Measurements from ENCODE around the gene PTPRN2. TPM values are rescaled to one million over a fixed set of nuclear protein-coding genes. Genes with fewer than 3 reads are reported as not detected.

PTPRN2 gene
- total RNA-seq, 2 experiments from 2014 or later: 4.7 to 4.8 TPM

DNA sequence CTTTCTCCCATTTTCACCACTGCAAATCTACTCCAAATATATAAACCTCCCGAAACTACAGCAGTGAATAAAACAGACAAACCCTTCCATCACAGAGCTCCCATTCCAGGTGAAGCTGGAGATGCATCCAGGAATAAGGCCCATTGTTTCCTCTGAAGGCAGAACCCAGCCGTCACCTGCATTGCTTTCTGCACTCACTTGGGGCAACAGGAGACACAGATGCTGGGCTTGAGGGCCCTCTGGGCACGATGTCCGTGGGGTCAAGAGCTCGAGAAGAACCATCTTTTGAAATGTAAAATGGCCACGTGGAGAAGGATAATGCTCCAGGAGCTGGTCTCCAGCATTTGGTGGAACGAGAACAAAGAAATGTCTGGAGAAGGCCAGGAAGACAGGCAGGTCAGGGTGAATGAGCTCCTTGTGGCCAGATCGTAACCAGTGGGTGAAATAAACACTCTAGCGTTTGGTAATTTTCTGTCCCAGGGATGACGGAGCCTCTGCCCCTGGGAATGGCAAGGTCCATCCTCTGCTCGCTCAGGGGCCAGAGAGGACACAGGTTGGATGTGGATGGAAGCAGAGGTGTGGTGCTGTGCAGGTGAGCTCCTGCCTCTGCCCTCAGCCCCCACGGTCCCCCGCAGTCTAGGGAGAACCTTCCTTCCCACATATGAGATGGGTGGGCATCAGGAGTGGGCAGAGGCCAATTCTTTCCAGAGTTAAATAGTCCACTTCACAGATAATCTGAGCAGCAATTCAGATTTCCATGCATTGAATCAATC, 694.7 kb downstream of the PTPRN2 start:
- POLR2A ChIA-PET: no interaction called here
- Mint-ChIP-seq H3K27ac (no peak overlapping the region), H3K27me3 (no peaks in the 10 kb centered on the region), H3K9me3 (no peaks in the 10 kb centered on the region), H3K36me3 (ENCODE audit: low read depth) (no peaks in the 10 kb centered on the region), H3K4me3 (no peak overlapping the region), H3K4me1 (peaks cover 2% of the 10 kb centered on the region)
- CTCF ChIA-PET: no interaction called here
- DNase-seq: no peak

DNA sequence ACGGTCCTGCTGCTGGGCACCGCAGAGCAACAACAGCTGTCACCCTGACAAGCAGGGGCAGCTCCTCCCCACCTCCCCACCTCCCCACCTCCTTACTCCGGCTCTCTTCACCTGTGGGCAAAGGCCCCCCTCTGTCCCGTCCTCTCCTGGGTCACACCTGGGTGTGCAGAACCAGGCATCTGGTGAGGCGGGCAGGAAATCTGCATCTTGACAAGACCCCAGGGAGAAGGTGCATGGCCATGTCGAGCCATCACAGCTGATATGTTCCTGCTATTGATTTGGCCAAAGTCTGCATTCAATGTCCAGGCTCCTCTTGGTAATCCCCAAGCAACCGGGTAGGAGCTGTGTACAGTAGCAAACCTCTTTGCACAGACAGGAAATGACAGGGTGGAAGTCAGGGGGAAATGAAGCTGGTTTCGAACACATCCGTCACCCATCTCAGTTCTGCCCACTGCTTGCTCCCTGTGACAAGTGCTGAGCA, 696.7 kb downstream of the PTPRN2 start:
- no peak for DNase-seq
- Mint-ChIP-seq H3K27me3 (no peaks in the 10 kb centered on the region), H3K36me3 (ENCODE audit: low read depth) (no peaks in the 10 kb centered on the region), H3K9me3 (no peaks in the 10 kb centered on the region), H3K4me3 (no peak overlapping the region), H3K27ac (no peak overlapping the region), H3K4me1 (peaks cover 2% of the 10 kb centered on the region)
- ChIA-PET POLR2A (interaction anchor here (0.8 kb wide), 1 partner anchor 39 kb away, joined by 3 read pairs; no protein-coding TSS in a partner anchor), CTCF (no interaction called here)

DNA sequence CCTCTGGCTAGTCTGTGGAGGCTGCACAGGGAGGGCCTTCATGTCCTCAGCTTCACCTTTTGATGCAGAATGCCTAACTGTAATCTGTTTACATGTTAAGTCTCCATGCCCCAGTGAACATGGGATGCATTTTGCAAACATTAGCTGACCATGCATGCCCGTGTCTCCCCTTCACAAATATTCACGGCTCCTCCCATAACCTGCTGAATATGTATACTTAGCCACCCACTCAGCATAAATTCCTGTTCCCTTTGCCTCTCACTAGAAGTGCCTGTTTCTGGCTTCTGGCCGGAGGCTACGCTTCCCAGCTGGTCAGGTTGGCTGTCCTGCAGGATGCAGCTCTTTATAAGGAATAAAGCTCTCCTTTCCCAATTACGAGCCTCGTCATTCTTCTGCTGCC, 698.1 kb downstream of the PTPRN2 start:
- CTCF ChIA-PET: no interaction called here
- Mint-ChIP-seq H3K27me3 (no peaks in the 10 kb centered on the region), H3K4me1 (peaks cover 2% of the 10 kb centered on the region), H3K4me3 (no peak overlapping the region), H3K36me3 (ENCODE audit: low read depth) (no peaks in the 10 kb centered on the region), H3K27ac (no peak overlapping the region), H3K9me3 (peaks cover 4% of the 10 kb centered on the region)
- POLR2A ChIA-PET: no interaction called here
- no peak for DNase-seq

DNA sequence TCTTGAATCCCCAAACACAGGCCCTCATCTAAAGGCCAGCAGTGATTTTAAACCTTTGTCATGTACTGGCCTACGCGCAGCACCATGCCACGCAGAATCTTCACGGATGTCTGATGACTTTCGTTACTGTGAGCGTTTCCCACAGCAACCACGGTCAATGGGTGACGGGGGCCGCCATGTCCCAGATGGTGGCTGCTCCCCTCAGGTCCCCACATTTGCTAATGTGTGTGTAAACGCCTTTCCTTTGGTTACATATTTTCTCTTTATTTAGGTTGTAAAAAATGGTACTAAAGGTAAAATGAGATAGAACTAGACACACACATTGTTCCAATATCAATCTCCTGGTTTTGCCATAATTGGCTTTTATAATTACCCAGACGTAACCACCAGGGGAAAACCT, 699.0 kb downstream of the PTPRN2 start:
- ChIA-PET POLR2A (no interaction called here), CTCF (no interaction called here)
- Mint-ChIP-seq H3K9me3 (peaks cover 4% of the 10 kb centered on the region), H3K27ac (no peak overlapping the region), H3K4me1 (peaks cover 2% of the 10 kb centered on the region), H3K27me3 (no peaks in the 10 kb centered on the region), H3K36me3 (ENCODE audit: low read depth) (no peaks in the 10 kb centered on the region), H3K4me3 (no peak overlapping the region)
- no peak for DNase-seq

DNA sequence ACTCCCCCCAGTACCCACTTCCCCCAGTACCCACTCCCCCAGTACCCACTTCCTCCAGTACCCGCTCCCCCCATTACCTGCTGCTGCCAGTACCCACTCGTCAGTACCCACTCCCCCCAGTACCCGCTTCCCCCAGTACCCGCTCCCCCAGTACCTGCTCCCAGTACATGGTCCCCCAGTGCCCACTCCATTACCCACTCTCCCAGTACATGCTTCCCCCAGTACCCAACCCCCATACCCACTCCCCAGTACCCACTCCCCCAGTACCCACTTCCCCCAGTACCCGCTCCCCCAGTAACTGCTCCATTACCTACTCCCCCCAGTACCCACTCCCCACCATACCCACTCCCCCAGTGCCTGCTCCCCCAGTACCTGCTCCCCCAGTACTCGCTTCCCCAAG, 700.2 kb downstream of the PTPRN2 start:
- CTCF ChIA-PET: no interaction called here
- POLR2A ChIA-PET: no interaction called here
- no peak overlapping the region for H3K27ac Mint-ChIP-seq
- no peak for DNase-seq
- no peak overlapping the region for H3K4me3 Mint-ChIP-seq
- peaks cover 4% of the 10 kb centered on the region for H3K9me3 Mint-ChIP-seq
- peaks cover 2% of the 10 kb centered on the region for H3K4me1 Mint-ChIP-seq
- no peaks in the 10 kb centered on the region for H3K27me3 Mint-ChIP-seq
- no peaks in the 10 kb centered on the region for H3K36me3 Mint-ChIP-seq (ENCODE audit: low read depth)

DNA sequence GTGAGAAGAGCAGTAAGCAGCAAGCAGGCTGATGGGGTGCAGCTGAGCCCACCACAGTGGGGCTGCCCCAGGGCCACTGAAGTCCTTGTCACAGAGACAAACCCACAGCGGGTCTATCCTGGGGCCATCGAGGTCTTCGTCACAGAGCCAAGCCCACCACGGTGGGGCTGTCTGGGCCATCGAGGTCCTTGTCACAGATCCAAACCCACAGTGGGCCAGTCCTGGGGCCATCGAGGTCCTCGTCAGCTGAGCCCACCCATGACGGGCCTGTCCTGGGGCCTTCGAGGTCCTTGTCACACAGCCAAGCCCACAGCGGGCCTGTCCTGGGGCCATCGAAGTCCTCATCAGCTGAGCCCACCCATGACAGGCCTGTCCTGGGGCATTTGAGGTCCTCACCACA, 700.9 kb downstream of the PTPRN2 start:
- CTCF ChIA-PET: no interaction called here
- Mint-ChIP-seq H3K36me3 (ENCODE audit: low read depth) (no peaks in the 10 kb centered on the region), H3K4me3 (no peak overlapping the region), H3K27ac (no peak overlapping the region), H3K4me1 (peaks cover 2% of the 10 kb centered on the region), H3K27me3 (no peaks in the 10 kb centered on the region), H3K9me3 (peaks cover 4% of the 10 kb centered on the region)
- POLR2A ChIA-PET: no interaction called here
- DNase-seq: no peak

DNA sequence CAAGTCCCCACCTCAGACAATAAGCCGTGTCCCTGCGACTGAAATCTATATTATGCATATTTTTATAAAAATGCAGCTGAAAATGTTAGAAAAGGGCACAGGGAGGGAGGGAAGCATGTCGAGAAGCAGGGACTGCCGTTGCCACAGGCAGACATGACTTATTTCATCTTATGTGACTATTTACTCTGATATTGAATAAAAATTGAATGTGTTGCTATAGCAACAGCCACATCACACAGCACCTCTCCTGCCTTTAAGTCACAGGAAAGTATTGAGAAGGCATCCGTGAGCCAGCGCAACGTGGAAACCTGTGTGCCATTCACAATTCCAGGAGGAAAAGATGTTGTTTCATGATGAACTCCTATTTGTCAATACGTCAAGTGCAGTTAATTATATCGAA, 701.4 kb downstream of the PTPRN2 start:
- Mint-ChIP-seq H3K36me3 (ENCODE audit: low read depth) (no peaks in the 10 kb centered on the region), H3K27me3 (no peaks in the 10 kb centered on the region), H3K4me1 (peaks cover 2% of the 10 kb centered on the region), H3K9me3 (peaks cover 4% of the 10 kb centered on the region), H3K4me3 (no peak overlapping the region), H3K27ac (no peak overlapping the region)
- no peak for DNase-seq
- POLR2A ChIA-PET: no interaction called here
- CTCF ChIA-PET: no interaction called here

DNA sequence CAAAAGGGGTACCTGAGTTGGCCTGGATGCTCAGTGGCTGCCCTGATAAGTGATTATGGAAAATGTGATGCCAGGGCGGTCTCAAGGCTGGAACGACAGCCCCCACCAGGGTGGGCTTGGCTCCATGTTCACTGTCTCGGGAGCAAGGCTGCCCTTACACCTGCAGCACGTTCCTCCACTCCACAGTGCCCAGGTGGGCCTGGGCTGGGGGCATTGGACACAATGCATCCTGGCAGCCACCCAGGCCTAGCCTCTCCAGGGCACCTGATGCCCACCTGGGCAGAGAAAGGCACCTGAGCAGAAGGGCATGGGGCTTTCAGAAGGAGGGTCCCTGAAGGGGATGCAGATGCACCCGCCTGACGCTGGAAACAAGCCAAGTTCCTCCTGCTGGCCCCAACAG, 702.5 kb downstream of the PTPRN2 start:
- POLR2A ChIA-PET: no interaction called here
- Mint-ChIP-seq H3K27ac (no peak overlapping the region), H3K4me3 (no peak overlapping the region), H3K4me1 (peaks cover 4% of the 10 kb centered on the region), H3K27me3 (no peaks in the 10 kb centered on the region), H3K9me3 (peaks cover 12% of the 10 kb centered on the region), H3K36me3 (ENCODE audit: low read depth) (peaks cover 5% of the 10 kb centered on the region)
- CTCF ChIA-PET: no interaction called here
- DNase-seq: no peak

DNA sequence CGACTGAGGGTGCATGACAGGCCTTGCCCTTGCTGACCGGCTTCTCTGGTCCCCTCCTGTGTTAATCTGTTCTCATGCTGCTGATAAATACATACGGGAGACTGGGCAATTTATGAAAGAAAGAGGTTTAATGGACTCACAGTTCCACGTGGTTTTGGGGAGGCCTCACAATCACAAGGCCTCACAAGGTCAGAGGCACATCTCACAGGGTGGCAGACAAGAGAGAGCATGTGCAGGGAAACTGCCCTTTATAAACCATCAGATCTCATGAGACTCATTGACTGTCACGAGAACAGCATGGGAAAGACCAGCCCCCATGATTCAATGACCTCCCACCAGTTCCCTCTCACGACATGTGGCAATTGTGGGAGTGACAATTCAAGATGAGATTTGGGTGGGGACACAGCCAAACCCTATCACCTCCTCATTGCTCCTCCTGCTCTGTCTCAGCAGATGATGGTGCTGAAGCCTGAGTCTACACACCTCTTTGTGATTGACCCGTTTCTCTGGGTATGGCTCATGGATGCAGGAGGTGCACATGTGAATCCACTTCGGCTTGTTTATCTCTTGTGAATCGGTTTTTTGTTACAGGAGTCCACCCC, 703.1 kb downstream of the PTPRN2 start:
- CTCF ChIA-PET: no interaction called here
- no peak overlapping the region for H3K27ac Mint-ChIP-seq
- H3K9me3 Mint-ChIP-seq: peaks cover 18% of the 10 kb centered on the region
- H3K36me3 Mint-ChIP-seq (ENCODE audit: low read depth): peaks cover 5% of the 10 kb centered on the region
- POLR2A ChIA-PET: no interaction called here
- no peak overlapping the region for H3K4me3 Mint-ChIP-seq
- H3K4me1 Mint-ChIP-seq: peaks cover 4% of the 10 kb centered on the region
- no peak for DNase-seq
- H3K27me3 Mint-ChIP-seq: no peaks in the 10 kb centered on the region

DNA sequence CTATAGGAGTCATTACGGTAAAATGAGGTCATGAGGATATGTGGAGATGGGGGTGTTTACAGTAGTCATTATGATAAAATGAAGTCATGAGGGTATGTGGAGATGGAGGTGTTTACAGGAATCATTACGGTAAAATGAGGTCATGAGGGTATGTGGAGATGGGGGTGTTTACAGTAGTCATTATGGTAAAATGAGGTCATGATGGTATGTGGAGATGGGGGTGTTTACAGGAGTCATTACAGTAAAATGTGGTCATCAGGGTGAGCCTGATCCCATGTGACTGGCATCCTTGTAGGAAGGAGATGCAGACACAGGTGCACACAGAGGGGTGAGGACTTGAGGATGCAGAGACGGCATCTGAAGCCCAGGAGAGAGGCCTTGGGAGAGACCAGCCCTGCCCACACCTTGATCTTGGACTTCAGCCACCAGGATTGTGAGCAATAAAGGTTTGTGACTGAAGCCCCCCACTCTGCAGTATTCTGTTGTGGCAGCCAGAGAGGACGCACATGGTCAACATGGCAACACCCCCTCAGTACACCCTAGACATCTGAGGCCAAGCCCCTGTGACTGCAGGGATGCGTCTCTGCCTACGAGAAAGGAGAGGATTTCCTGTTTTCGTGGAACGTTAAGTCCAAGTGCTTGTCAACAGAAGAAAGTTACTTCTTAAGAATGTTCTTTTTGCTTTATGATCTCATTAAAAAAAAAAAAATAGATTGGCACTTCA, 706.4 kb downstream of the PTPRN2 start:
- Mint-ChIP-seq H3K4me3 (no peak overlapping the region), H3K4me1 (peaks cover 4% of the 10 kb centered on the region), H3K9me3 (peaks cover 20% of the 10 kb centered on the region), H3K27me3 (no peaks in the 10 kb centered on the region), H3K36me3 (ENCODE audit: low read depth) (peaks cover 5% of the 10 kb centered on the region), H3K27ac (no peak overlapping the region)
- ChIA-PET POLR2A (no interaction called here), CTCF (no interaction called here)
- DNase-seq: no peak

DNA sequence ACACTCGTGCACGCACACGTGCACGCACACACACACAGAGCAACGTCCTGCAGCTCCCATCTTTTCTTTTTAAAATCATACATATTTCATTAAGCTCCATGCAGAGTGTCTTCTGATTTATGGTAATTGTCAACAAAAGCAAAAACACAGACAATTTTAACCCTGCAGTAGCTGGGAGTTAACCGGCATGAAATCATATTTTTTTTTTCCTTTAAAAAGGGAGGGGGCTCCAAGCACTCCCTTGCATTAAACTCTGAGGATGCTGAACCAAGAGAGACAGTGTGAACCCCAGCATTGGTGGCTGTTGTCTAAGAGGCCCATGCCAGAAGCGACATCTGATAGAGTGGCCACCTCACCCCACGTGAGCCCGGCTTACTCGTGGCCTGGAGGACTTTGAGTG, 708.2 kb downstream of the PTPRN2 start:
- no peak for DNase-seq
- Mint-ChIP-seq H3K4me1 (peaks cover 12% of the 10 kb centered on the region), H3K9me3 (peaks cover 16% of the 10 kb centered on the region), H3K4me3 (no peak overlapping the region), H3K27me3 (peaks cover 2% of the 10 kb centered on the region), H3K27ac (no peak overlapping the region), H3K36me3 (ENCODE audit: low read depth) (peaks cover 5% of the 10 kb centered on the region)
- ChIA-PET POLR2A (no interaction called here), CTCF (no interaction called here)

DNA sequence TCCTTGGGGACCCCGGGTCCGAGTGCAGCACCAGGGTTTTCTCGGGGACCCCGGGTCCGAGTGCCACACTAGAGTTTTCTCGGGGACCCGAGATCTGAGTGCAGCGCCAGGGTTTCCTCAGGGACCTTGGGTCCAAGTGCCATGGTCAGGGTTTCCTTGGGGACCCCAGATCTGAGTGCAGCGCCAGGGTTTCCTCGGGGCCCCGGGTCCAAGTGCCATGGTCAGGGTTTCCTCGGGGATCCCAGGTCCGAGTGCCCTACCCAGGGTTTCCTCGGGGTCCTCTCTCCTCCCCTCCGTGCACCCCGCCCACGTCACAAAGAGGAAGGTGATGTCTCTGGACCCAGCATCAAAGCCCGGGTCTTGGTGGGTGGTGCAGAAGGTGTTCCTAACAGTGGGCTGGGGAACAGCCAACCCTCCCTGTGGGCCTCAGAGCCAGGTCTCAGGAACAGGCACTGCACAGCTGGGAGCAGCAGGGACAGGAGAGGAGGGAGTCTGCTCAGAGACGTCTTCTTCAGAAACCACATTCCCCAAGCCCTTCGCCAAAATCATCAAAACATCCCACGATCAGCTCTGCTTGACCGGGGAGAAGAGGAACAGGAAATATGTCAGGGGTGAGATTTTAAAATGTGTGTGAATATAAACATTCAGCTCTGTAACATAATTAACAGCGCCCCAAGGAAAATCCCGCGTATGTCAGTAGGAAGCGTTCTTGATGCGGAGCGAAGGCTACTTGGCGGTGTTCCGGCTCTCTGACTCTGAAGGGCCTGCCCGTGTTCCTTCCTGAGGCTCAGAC, 710.1 kb downstream of the PTPRN2 start:
- Mint-ChIP-seq H3K36me3 (ENCODE audit: low read depth) (peaks cover 5% of the 10 kb centered on the region), H3K4me3 (no peak overlapping the region), H3K27ac (no peak overlapping the region), H3K9me3 (peaks cover 16% of the 10 kb centered on the region), H3K27me3 (peaks cover 2% of the 10 kb centered on the region), H3K4me1 (peaks cover 12% of the 10 kb centered on the region)
- no peak for DNase-seq
- ChIA-PET CTCF (no interaction called here), POLR2A (no interaction called here)
